Neural progenitor cell (in vitro differentiated cells): ENCODE measurements around the gene DAPK3.

Source experiments
- EZH2 ChIP-seq: fragments of 200-600 bp; sonication (generic); IDR thresholded peaks from 2 replicates; pipeline ENCODE4 v1.6.1; 2017; ENCODE audit warnings: antibody characterized with exemption, mild to moderate bottlenecking, moderate library complexity
- EZH2phosphoT487 ChIP-seq: fragments of 200-600 bp; sonication (generic); IDR thresholded peaks from 2 replicates; pipeline ENCODE4 v1.6.1; 2017; ENCODE audit warnings: antibody characterized with exemption
- TF ChIP-seq, protein P1 (sequence below): fragments of 200-600 bp; sonication (generic); IDR thresholded peaks from 2 replicates; pipeline ENCODE4 v1.5.1; 2017; ENCODE audit warnings: antibody characterized with exemption, mild to moderate bottlenecking

- TF ChIP-seq, protein P1, sequence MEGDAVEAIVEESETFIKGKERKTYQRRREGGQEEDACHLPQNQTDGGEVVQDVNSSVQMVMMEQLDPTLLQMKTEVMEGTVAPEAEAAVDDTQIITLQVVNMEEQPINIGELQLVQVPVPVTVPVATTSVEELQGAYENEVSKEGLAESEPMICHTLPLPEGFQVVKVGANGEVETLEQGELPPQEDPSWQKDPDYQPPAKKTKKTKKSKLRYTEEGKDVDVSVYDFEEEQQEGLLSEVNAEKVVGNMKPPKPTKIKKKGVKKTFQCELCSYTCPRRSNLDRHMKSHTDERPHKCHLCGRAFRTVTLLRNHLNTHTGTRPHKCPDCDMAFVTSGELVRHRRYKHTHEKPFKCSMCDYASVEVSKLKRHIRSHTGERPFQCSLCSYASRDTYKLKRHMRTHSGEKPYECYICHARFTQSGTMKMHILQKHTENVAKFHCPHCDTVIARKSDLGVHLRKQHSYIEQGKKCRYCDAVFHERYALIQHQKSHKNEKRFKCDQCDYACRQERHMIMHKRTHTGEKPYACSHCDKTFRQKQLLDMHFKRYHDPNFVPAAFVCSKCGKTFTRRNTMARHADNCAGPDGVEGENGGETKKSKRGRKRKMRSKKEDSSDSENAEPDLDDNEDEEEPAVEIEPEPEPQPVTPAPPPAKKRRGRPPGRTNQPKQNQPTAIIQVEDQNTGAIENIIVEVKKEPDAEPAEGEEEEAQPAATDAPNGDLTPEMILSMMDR, result no peak
- TF ChIP-seq EZH2, result no peak
- no peak for TF ChIP-seq EZH2phosphoT487
These were observed 43.1 kb upstream of the DAPK3 start for GRCh38 chr19:4013886-4014540.
